MM.1S (cell line): ENCODE data around the gene PLEKHB1.

Experiments
- DNase-seq: peaks from one replicate; pipeline ENCODE4 v3.0.0-alpha.2; 2015
- H2AFZ ChIP-seq: fragments of 300-600 bp; sonication (generic); 2 replicates; pipeline ENCODE4 v1.6.0; 2016; ENCODE audit warnings: antibody characterized with exemption, low read length
- H3F3A ChIP-seq: fragments of 300-600 bp; sonication (generic); 2 replicates; pipeline ENCODE4 v1.6.1; 2016; ENCODE audit warnings: mild to moderate bottlenecking, antibody characterized with exemption, low read length, moderate library complexity, mixed read lengths; ENCODE audit not compliant: insufficient read depth
- H3K27ac ChIP-seq: fragments of 300-600 bp; sonication (generic); 2 replicates; pipeline ENCODE4 v1.5.1; 2016; ENCODE audit warnings: mild to moderate bottlenecking, low read length
- H3K27me3 ChIP-seq: fragments of 300-600 bp; sonication (generic); replicated peaks from 2 replicates; pipeline ENCODE4 v1.6.0; 2016; ENCODE audit warnings: low read length; ENCODE audit not compliant: insufficient read depth
- H3K36me3 ChIP-seq: fragments of 300-600 bp; sonication (generic); replicated peaks from 2 replicates; pipeline ENCODE4 v1.6.1; 2016; ENCODE audit warnings: mild to moderate bottlenecking, low read length, mixed read lengths; ENCODE audit not compliant: insufficient read depth
- H3K4me1 ChIP-seq: fragments of 300-600 bp; sonication (generic); 2 replicates; pipeline ENCODE4 v1.6.1; 2016; ENCODE audit warnings: low read length, mixed read lengths
- H3K4me2 ChIP-seq: fragments of 300-600 bp; sonication (generic); 2 replicates; pipeline ENCODE4 v1.6.0; 2016; ENCODE audit warnings: low read depth, low read length
- H3K4me3 ChIP-seq: fragments of 300-600 bp; sonication (generic); 2 replicates; pipeline ENCODE4 v1.5.1; 2016; ENCODE audit warnings: low read length, mixed read lengths
- H3K79me2 ChIP-seq: fragments of 300-600 bp; sonication (generic); 2 replicates; pipeline ENCODE4 v1.6.1; 2016; ENCODE audit warnings: mixed run types, low read length, mixed read lengths
- H3K9ac ChIP-seq: fragments of 300-600 bp; sonication (generic); 2 replicates; pipeline ENCODE4 v1.6.1; 2016; ENCODE audit warnings: low read length, mixed read lengths
- H3K9me2 ChIP-seq: fragments of 300-600 bp; sonication (generic); replicated peaks from 2 replicates; pipeline ENCODE4 v1.6.1; 2016; ENCODE audit warnings: mild to moderate bottlenecking, low read length, mixed read lengths; ENCODE audit not compliant: insufficient read depth
- H3K9me3 ChIP-seq: fragments of 300-600 bp; sonication (generic); replicated peaks from 2 replicates; pipeline ENCODE4 v1.6.1; 2016; ENCODE audit warnings: mild to moderate bottlenecking, low read length, mixed read lengths; ENCODE audit not compliant: insufficient read depth
- H4K20me1 ChIP-seq: fragments of 300-600 bp; sonication (generic); 2 replicates; pipeline ENCODE4 v1.6.1; 2016; ENCODE audit warnings: mild to moderate bottlenecking, low read length, moderate library complexity, mixed read lengths; ENCODE audit not compliant: insufficient read depth
- CTCF ChIP-seq: fragments of 300-600 bp; sonication (generic); IDR thresholded peaks from 2 replicates; pipeline ENCODE4 v1.5.1; 2016; ENCODE audit warnings: antibody characterized with exemption, low read length, mixed read lengths
- EZH2 ChIP-seq: fragments of 300-600 bp; sonication (generic); optimal IDR thresholded peaks from 2 replicates; pipeline ENCODE3; 2017; ENCODE audit warnings: low read depth, mild to moderate bottlenecking, antibody characterized with exemption, low read length, mixed read lengths
- EZH2phosphoT487 ChIP-seq: fragments of 300-600 bp; sonication (generic); IDR thresholded peaks from 2 replicates; pipeline ENCODE4 v1.6.1; 2018; ENCODE audit warnings: antibody characterized with exemption, low read length

Gene PLEKHB1

GRCh38 chr11:73655686-73656085 lies 9.3 kb downstream of the PLEKHB1 start:
- DNase-seq, result no peak
- Histone ChIP-seq H3K79me2 (no peaks in the 10 kb centered on the region), H3K9me2 (no peaks in the 10 kb centered on the region), H2AFZ (no peak overlapping the region), H4K20me1 (no peaks in the 10 kb centered on the region), H3K9me3 (no peaks in the 10 kb centered on the region), H3K4me2 (no peak overlapping the region), H3K4me1 (no peaks in the 10 kb centered on the region), H3K27me3 (no peaks in the 10 kb centered on the region), H3K9ac (no peak overlapping the region), H3K36me3 (no peaks in the 10 kb centered on the region), H3F3A (no peaks in the 10 kb centered on the region), H3K4me3 (no peak overlapping the region), H3K27ac (no peak overlapping the region)
- TF ChIP-seq CTCF (no peak), EZH2 (no peak), EZH2phosphoT487 (no peak)

- H3K9ac ChIP-seq, result no peak overlapping the region
- H3K27ac ChIP-seq, result no peak overlapping the region
- H3K9me3 ChIP-seq, result no peaks in the 10 kb centered on the region
- H3F3A ChIP-seq, result no peaks in the 10 kb centered on the region
- H2AFZ ChIP-seq, result no peak overlapping the region
- no peak for TF ChIP-seq EZH2
- no peak for TF ChIP-seq CTCF
- no peak for TF ChIP-seq EZH2phosphoT487
- no peaks in the 10 kb centered on the region for H3K79me2 ChIP-seq
- no peak overlapping the region for H3K4me3 ChIP-seq
- H4K20me1 ChIP-seq, result no peaks in the 10 kb centered on the region
- no peaks in the 10 kb centered on the region for H3K36me3 ChIP-seq
- H3K9me2 ChIP-seq, result no peaks in the 10 kb centered on the region
- no peak overlapping the region for H3K4me2 ChIP-seq
- no peaks in the 10 kb centered on the region for H3K4me1 ChIP-seq
- no peak for DNase-seq
- no peaks in the 10 kb centered on the region for H3K27me3 ChIP-seq
Observed at GRCh38 chr11:73656985-73657384, 10.6 kb downstream of the PLEKHB1 start.

- TF ChIP-seq CTCF (no peak), EZH2phosphoT487 (no peak), EZH2 (no peak)
- H3K9me3 ChIP-seq, result no peaks in the 10 kb centered on the region
- H3K4me1 ChIP-seq, result no peaks in the 10 kb centered on the region
- no peaks in the 10 kb centered on the region for H4K20me1 ChIP-seq
- H3K4me2 ChIP-seq, result no peak overlapping the region
- H2AFZ ChIP-seq, result no peak overlapping the region
- no peaks in the 10 kb centered on the region for H3K79me2 ChIP-seq
- H3K36me3 ChIP-seq, result no peaks in the 10 kb centered on the region
- no peak overlapping the region for H3K27ac ChIP-seq
- DNase-seq, result no peak
- no peak overlapping the region for H3K4me3 ChIP-seq
- no peak overlapping the region for H3K9ac ChIP-seq
- H3K9me2 ChIP-seq, result no peaks in the 10 kb centered on the region
- H3K27me3 ChIP-seq, result no peaks in the 10 kb centered on the region
- no peaks in the 10 kb centered on the region for H3F3A ChIP-seq
Observed at GRCh38 chr11:73659961-73660360, 13.6 kb downstream of the PLEKHB1 start.
